Measurements from ENCODE around the gene CMIP.

CMIP gene

DNA sequence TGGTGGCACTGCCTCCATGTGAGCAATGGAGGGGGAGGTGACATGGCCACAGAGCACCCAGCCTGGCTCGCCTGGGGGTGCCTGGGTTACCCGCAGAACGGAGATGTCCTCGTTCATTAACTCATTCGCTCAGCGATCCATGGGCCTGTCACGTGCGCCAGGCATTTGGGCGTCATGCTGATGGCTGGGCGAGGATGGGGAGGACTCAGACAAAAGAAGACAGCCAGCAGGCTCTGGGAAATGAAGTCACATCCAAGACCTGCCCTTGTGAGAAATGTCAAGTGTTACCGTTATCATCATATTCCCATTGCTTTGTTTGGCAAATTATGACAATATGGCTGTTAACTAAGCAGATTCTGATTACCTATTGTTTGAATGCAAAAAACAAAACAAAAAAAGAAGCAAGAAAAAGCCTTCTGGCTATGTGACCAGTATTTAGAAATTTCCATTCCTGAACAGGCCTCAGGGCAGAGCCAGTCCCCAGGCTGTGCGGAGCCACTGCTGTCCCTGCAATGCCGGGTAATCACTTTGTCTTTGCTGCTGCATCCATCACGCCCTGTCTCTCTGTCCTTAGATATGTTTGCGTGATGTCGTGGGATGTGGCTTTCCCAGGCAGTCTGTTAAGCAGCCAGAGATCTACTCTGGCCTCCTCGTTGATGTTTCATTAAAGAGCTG, 57.9 kb downstream of the CMIP start:
- TF ChIP-seq, protein P1, sequence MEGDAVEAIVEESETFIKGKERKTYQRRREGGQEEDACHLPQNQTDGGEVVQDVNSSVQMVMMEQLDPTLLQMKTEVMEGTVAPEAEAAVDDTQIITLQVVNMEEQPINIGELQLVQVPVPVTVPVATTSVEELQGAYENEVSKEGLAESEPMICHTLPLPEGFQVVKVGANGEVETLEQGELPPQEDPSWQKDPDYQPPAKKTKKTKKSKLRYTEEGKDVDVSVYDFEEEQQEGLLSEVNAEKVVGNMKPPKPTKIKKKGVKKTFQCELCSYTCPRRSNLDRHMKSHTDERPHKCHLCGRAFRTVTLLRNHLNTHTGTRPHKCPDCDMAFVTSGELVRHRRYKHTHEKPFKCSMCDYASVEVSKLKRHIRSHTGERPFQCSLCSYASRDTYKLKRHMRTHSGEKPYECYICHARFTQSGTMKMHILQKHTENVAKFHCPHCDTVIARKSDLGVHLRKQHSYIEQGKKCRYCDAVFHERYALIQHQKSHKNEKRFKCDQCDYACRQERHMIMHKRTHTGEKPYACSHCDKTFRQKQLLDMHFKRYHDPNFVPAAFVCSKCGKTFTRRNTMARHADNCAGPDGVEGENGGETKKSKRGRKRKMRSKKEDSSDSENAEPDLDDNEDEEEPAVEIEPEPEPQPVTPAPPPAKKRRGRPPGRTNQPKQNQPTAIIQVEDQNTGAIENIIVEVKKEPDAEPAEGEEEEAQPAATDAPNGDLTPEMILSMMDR (IDR thresholded peaks at IDR 0.05; ENCODE audit: insufficient read depth, low read depth, low read length, missing control alignments), result no peak
- DNase-seq (ENCODE audit: low read depth), result no peak
- no peak overlapping the region for H3K4me3 ChIP-seq (ENCODE audit: low read depth, low read length)

DNA sequence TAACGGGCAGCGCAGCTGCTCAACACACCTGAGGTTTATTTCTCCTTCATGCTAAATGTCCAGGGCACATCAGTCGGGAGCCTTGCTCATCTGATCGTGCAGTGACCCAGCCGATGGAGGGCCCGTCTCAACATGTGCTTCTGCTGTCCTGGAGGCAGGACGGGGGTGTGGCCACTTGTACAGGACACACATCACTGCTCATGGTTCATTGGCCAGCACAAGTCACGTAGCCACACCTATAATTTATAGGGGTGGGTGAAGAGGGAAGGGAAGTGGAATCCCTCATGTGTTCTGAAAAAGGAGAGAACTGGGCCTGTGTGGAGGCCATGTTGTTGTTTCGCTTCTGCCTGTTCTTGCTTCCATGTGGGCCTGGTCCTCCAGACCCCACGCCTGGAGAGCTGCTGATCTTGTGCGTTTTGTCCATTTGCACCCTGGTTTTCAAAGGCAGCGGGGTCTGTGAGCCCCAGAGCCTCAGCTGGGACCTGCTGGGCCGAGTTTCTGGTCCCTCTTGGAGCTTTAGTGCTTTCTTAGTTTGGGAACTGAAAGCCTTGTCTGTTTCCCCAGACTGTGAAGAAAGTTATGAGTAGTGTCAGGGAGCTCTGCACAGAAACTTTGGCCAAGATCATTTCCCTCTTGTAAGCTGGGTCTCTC, 60.5 kb downstream of the CMIP start:
- H3K4me3 ChIP-seq (ENCODE audit: low read depth, low read length), result 0 out of 2 replicates have a peak overlapping the region, but pooled peaks have one; percentile 8
- DNase-seq (ENCODE audit: low read depth), result peak; percentile 89
- TF ChIP-seq, protein P1 (IDR thresholded peaks at IDR 0.05; ENCODE audit: insufficient read depth, low read depth, low read length, missing control alignments), result no peak

DNA sequence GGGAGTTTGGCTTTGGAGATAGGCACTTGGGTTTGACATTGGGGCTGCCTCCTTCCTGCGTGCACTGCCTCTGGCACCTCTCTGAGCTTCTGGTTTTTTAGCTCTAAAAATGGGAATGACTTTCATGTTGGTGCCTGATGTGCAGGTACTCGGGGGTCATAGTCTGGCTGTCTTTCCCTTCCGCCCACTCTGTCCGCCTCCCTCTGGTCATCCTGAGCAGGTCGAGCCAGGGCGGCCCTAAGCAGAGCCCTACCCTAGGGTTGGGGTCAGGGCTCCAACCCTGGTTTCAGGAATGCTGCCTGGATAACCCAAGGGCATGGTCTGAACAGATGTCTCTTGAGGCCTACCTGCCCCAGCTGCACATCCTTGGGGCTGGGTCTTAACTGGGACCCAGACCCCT, 64.8 kb downstream of the CMIP start:
- DNase-seq (ENCODE audit: low read depth), result no peak
- TF ChIP-seq, protein P1 (IDR thresholded peaks at IDR 0.05; ENCODE audit: insufficient read depth, low read depth, low read length, missing control alignments), result no peak
- H3K4me3 ChIP-seq (ENCODE audit: low read depth, low read length), result no peak overlapping the region

DNA sequence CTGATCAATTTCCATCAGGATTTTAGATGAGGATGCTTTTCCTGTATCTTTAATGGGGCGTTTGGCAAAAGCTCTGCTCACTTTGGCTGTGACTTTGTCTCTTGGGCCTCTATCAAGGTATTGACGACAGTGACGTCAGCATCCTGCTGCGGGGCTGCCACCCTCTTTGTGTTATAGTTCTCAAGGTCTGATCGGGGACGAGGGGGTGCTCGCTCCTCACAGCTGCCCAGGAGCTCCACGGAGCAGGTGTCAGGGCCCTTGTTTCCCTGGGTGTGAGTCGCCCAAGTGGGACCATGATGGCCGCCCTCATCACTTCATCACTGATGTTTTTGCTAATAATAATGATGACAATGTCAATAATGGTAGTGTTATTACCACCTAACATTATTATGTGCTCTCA, 65.4 kb downstream of the CMIP start:
- TF ChIP-seq, protein P1 (IDR thresholded peaks at IDR 0.05; ENCODE audit: insufficient read depth, low read depth, low read length, missing control alignments), result no peak
- DNase-seq (ENCODE audit: low read depth), result no peak
- H3K4me3 ChIP-seq (ENCODE audit: low read depth, low read length), result no peak overlapping the region

DNA sequence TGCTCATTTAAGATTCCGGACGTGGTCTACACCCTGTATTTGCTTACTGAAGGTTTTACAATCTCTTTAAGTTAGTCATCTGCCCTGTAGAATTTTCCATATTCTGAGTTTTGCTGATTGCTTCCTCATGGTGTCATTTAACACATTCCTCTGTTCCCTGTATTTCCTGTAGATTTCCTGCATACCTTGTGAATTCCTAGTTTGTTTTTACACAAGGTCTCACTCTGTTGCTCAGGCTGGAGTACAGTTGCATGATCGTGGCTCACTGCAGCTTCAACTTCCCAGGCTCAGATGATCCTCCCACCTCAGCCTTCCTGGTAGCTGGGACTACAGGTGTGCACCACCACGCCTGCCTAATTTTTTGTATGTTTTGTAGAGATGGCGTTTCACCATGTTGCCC, 66.8 kb downstream of the CMIP start:
- TF ChIP-seq, protein P1 (IDR thresholded peaks at IDR 0.05; ENCODE audit: insufficient read depth, low read depth, low read length, missing control alignments), result no peak
- H3K4me3 ChIP-seq (ENCODE audit: low read depth, low read length), result no peak overlapping the region
- DNase-seq (ENCODE audit: low read depth), result no peak

DNA sequence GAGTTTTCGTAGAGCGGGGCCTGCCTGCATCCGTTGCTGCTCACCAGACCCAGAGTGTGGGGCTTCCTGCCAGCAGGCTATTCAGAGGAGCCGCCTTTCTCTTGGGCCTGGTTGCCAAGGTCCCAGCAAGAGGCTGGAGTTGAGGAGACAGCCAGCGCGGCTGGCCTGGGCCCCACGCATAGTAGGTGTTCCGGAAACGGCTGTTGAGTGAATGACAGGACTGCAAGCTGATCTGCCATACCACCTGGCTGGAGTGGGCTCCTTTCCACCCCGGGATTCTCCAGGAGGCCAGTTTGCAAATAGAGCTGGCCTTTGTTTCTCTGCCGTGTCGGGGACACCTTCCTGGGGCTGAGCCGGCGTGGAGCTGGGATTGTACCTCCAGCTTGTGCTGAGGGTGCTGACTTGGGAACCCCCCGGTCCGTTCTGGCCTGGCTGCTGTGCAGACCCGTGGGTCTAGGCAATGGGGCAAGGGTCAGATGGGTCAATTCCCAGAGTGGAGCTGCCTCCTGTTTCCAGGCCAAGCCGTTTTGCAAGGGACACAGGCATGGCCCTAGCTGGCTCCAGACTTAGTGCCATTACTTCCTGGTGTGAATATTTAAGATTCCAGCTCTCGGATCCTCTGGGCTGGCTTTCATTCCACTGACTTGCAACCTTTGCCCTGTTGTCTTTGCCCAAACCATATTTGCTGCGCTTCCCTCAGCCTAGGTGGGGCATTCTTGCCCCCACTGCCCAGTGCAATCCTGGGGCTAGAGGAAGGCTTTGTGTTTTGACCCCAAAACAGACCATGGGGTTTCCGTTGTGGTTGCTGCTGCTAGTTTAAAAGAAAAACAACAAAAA, 68.8 kb downstream of the CMIP start:
- H3K4me3 ChIP-seq (ENCODE audit: low read depth, low read length), result no peak overlapping the region
- TF ChIP-seq, protein P1 (IDR thresholded peaks at IDR 0.05; ENCODE audit: insufficient read depth, low read depth, low read length, missing control alignments), result no peak
- no peak for DNase-seq (ENCODE audit: low read depth)

Data from GM12865 (cell line).